ENCODE results near the gene NHERF2.

NHERF2 gene

GRCh38 chr16:2061023-2061422, 34.3 kb downstream of the NHERF2 start:
- DNase-seq (ENCODE audit: low spot score): no peak

GRCh38 chr16:2061526-2061925, 34.8 kb downstream of the NHERF2 start:
- DNase-seq (ENCODE audit: low spot score): no peak

- no peak for DNase-seq (ENCODE audit: low spot score)
Measured at GRCh38 chr16:2062801-2063200, 36.1 kb downstream of the NHERF2 start.

GRCh38 chr16:2063861-2064260, 37.2 kb downstream of the NHERF2 start:
- DNase-seq (ENCODE audit: low spot score): no peak

GRCh38 chr16:2064368-2064945, 37.8 kb downstream of the NHERF2 start:
- DNase-seq (ENCODE audit: low spot score): no peak

GRCh38 chr16:2066139-2066538, 39.4 kb downstream of the NHERF2 start:
- no peak for DNase-seq (ENCODE audit: low spot score)

- no peak for DNase-seq (ENCODE audit: low spot score)
Measured at GRCh38 chr16:2070576-2071453, 44.1 kb downstream of the NHERF2 start.

- no peak for DNase-seq (ENCODE audit: low spot score)
Measured at GRCh38 chr16:2071454-2072202, 44.9 kb downstream of the NHERF2 start.

GRCh38 chr16:2072926-2073325, 46.2 kb downstream of the NHERF2 start:
- DNase-seq (ENCODE audit: low spot score): no peak

- no peak for DNase-seq (ENCODE audit: low spot score)
Measured at GRCh38 chr16:2074071-2074470, 47.4 kb downstream of the NHERF2 start.

- no peak for DNase-seq (ENCODE audit: low spot score)
Measured at GRCh38 chr16:2075631-2076030, 48.9 kb downstream of the NHERF2 start.

GRCh38 chr16:2076072-2076865, 49.6 kb downstream of the NHERF2 start:
- no peak for DNase-seq (ENCODE audit: low spot score)

GRCh38 chr16:2077016-2077415, 50.3 kb downstream of the NHERF2 start:
- DNase-seq (ENCODE audit: low spot score): no peak

GRCh38 chr16:2077696-2078095, 51.0 kb downstream of the NHERF2 start:
- no peak for DNase-seq (ENCODE audit: low spot score)

GRCh38 chr16:2078096-2078495, 51.4 kb downstream of the NHERF2 start:
- DNase-seq (ENCODE audit: low spot score): no peak

GRCh38 chr16:2078691-2079090, 52.0 kb downstream of the NHERF2 start:
- no peak for DNase-seq (ENCODE audit: low spot score)

- no peak for DNase-seq (ENCODE audit: low spot score)
Measured at GRCh38 chr16:2079311-2079800, 52.7 kb downstream of the NHERF2 start.

- no peak for DNase-seq (ENCODE audit: low spot score)
Measured at GRCh38 chr16:2079991-2080390, 53.3 kb downstream of the NHERF2 start.

- DNase-seq (ENCODE audit: low spot score): no peak
Measured at GRCh38 chr16:2081201-2082084, 54.7 kb downstream of the NHERF2 start.

- DNase-seq (ENCODE audit: low spot score): no peak
Measured at GRCh38 chr16:2082171-2082982, 55.7 kb downstream of the NHERF2 start.
